Body of pancreas (tissue), 4 donors: Measurements from ENCODE around the gene FGD5. TPM values are rescaled to one million over a fixed set of nuclear protein-coding genes. Genes with fewer than 3 reads are reported as not detected.

Experiments used
- ATAC-seq: fragments of 150-250 bp; one replicate; pipeline ENCODE4 v1.9.1; 2016
- DNase-seq, 4 donors: peaks; one replicate each; pipeline ENCODE4 v3.0.0-alpha.2; 2019
- H3K27ac ChIP-seq, 4 donors: fragments of 200-600 bp; sonication (generic); 1 replicate in 3 of 4; 2 replicates in 1 of 4; pipeline versions ENCODE4 v1.5.1 to v1.6.1; 2016 to 2019; ENCODE audit warnings: mild to moderate bottlenecking in 1 of 4, mixed read lengths in 1 of 4, moderate library complexity in 1 of 4
- H3K27me3 ChIP-seq, 2 donors: fragments of 200-600 bp; sonication (generic); one replicate each; pipeline ENCODE4 v1.6.0; 2016; ENCODE audit warnings: mild to moderate bottlenecking in 1 of 2
- H3K36me3 ChIP-seq, 2 donors: fragments of 200-600 bp; sonication (generic); replicated peaks in 1 of 2; 2 replicates each; pipeline ENCODE4 v1.5.1; 2016; ENCODE audit warnings: low read depth in 2 of 2; ENCODE audit not compliant: insufficient read depth in 1 of 2
- H3K4me1 ChIP-seq: fragments of 200-600 bp; sonication (generic); one replicate; pipeline ENCODE4 v1.6.0; 2016
- H3K4me3 ChIP-seq, 2 donors: fragments of 200-600 bp; sonication (generic); 1 replicate in 1 of 2; 2 replicates in 1 of 2; pipeline ENCODE4 v1.5.1; 2016 to 2019
- H3K9me3 ChIP-seq, 3 donors: fragments of 200-600 bp; sonication (generic); 1 replicate in 2 of 3; 2 replicates in 1 of 3; pipeline ENCODE4 v1.5.1; 2016
- POLR2A ChIP-seq, 3 donors: fragments of 450-650 bp; IDR thresholded peaks; one replicate each; pipeline ENCODE4 v1.6.1; 2016; ENCODE audit warnings: antibody characterized with exemption in 3 of 3, mild to moderate bottlenecking in 2 of 3
- WGBS, 2 donors: methylation state at CpG; one replicate each; pipeline ENCODE4 v1.1.5; 2017; 5-methylcytosine and 5-hydroxymethylcytosine counted together
- intact Hi-C: fragments of 100-400 bp; cut with DNase I; formaldehyde crosslinking; loops from one replicate; pipeline ENCODE4 v1.15.1; 2023
- total RNA-seq, 2 donors: library from RNA; depleted of rRNA; stranded (reverse); fragments of >200 nt; gene quantifications; one replicate each; pipeline ENCODE4 v1.1.0, GENCODE V29; 2016
- TF ChIP-seq, protein P1 (sequence below), 7 experiments: fragments of 450-650 bp in 4 of 7; fragments of 200-600 bp in 3 of 7; sonication (generic) in 3 of 7; IDR thresholded peaks; one replicate each; pipeline ENCODE4 v1.5.1; 2016 to 2019; ENCODE audit warnings: antibody characterized with exemption in 7 of 7

Gene FGD5
- total RNA-seq, 2 donors from 2014 or later, result 4.9 to 7.8 TPM

DNA sequence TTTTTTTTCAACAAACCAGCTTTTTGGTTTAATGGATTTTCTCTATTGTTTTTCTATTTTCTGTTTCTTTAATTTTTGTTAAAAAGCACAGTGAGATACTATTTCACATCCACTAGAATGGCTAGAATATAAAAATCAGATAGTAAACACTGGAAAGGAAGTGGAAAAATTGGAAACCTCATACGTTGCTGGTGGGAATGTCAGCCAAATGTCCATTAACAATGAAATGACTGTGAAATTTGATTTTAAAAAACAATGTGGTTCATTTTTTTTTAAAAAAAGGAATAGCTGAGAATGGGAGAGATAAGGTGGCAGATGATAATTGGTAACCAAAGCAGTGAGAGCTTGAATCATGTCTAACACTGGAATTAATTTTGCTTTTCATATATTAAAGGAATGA is 148.5 kb downstream of the FGD5 start:
- intact Hi-C loops, result no loop called here
- H3K36me3 ChIP-seq, result no peaks in the 10 kb centered on the region
- 41 to 46% methylated on average over 1 of the region's 1 CpG for WGBS, 2 donors
- H3K27ac ChIP-seq, result no peak overlapping the region
- no peak overlapping the region for H3K4me3 ChIP-seq
- TF ChIP-seq, protein P1, sequence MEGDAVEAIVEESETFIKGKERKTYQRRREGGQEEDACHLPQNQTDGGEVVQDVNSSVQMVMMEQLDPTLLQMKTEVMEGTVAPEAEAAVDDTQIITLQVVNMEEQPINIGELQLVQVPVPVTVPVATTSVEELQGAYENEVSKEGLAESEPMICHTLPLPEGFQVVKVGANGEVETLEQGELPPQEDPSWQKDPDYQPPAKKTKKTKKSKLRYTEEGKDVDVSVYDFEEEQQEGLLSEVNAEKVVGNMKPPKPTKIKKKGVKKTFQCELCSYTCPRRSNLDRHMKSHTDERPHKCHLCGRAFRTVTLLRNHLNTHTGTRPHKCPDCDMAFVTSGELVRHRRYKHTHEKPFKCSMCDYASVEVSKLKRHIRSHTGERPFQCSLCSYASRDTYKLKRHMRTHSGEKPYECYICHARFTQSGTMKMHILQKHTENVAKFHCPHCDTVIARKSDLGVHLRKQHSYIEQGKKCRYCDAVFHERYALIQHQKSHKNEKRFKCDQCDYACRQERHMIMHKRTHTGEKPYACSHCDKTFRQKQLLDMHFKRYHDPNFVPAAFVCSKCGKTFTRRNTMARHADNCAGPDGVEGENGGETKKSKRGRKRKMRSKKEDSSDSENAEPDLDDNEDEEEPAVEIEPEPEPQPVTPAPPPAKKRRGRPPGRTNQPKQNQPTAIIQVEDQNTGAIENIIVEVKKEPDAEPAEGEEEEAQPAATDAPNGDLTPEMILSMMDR (IDR thresholded peaks at IDR 0.05), result no peak
- TF ChIP-seq POLR2A (IDR thresholded peaks at IDR 0.05), result no peak
- ATAC-seq (no peak), DNase-seq (no peak)
- no peaks in the 10 kb centered on the region for H3K4me1 ChIP-seq
- no peaks in the 10 kb centered on the region for H3K27me3 ChIP-seq
- no peaks in the 10 kb centered on the region for H3K9me3 ChIP-seq

DNA sequence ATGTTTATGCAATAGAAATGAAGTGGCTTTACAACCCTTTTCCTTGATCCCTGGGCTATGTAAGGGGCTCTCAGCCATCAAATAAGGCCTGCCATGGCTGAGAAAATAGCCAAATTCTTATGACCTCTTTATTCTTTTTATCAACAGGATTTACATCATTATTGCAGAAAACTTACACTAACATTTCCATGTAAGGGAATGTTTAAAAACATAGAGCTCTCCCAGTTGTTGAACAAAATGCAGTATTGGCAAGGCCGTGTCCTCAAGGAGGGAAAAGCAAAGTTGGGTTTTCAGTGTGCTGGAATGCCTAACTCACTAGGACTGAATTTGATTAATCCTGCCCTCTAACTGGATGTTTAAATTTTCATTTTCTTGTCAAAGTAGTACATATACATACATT is 150.9 kb downstream of the FGD5 start:
- intact Hi-C loops, result no loop called here
- DNase-seq (no peak), ATAC-seq (no peak)
- no peaks in the 10 kb centered on the region for H3K27me3 ChIP-seq
- 89 to 92% methylated on average over 1 of the region's 1 CpG for WGBS, 2 donors
- no peak overlapping the region for H3K27ac ChIP-seq
- no peaks in the 10 kb centered on the region for H3K9me3 ChIP-seq
- H3K36me3 ChIP-seq, result no peaks in the 10 kb centered on the region
- no peaks in the 10 kb centered on the region for H3K4me1 ChIP-seq
- TF ChIP-seq, protein P1 (IDR thresholded peaks at IDR 0.05), result no peak
- no peak for TF ChIP-seq POLR2A (IDR thresholded peaks at IDR 0.05)
- H3K4me3 ChIP-seq, result no peak overlapping the region

DNA sequence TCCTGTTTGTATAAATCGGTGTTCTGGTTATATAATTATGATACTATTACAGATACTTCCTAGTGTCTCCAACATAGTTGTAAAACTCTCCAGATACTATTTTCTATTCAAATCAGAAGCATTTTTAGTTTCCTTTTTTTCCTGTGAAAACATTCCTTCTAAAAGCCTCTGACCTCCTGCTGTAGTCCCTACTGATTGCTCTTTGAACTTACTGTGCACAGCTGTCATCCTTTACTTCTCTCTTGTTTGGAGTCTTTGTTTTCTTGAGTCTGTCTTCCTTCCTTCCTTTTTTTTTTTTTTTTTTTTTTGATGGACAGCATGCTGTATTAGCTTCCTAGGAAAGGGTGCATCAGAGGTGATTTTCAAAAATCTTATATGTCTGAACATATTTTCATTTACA is 157.6 kb downstream of the FGD5 start:
- Histone ChIP-seq H3K4me3 (no peak overlapping the region), H3K36me3 (no peaks in the 10 kb centered on the region), H3K27ac (no peak overlapping the region), H3K9me3 (no peaks in the 10 kb centered on the region), H3K4me1 (no peaks in the 10 kb centered on the region), H3K27me3 (no peaks in the 10 kb centered on the region)
- DNase-seq (no peak), ATAC-seq (no peak)
- WGBS, 2 donors, result 69 to 90% methylated on average over 1 of the region's 1 CpG
- TF ChIP-seq, protein P1 (IDR thresholded peaks at IDR 0.05), result no peak
- TF ChIP-seq POLR2A (IDR thresholded peaks at IDR 0.05), result no peak
- intact Hi-C loops, result no loop called here

DNA sequence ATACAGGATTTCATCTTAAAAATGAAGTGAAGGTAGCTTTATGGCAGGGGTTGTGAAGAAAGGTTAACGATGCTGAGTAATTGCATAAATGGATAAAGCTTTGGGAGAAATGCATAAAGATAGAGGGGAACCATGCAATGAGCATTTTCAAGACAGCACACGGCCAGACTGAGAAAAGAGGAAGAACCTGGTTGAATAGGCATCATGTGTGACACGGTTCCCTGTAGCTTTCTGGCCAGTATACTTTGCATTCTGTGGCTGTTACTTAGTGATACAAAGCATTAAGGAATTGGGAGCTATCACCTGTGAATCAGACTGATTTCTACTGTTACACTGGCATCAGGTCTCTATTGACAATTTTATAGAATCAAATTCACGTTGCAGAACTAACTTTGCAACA is 161.9 kb downstream of the FGD5 start:
- no peak overlapping the region for H3K27ac ChIP-seq
- no peak for DNase-seq
- H3K4me1 ChIP-seq, result no peaks in the 10 kb centered on the region
- 84 to 85% methylated on average over 4 of the region's 4 CpGs for WGBS, 2 donors
- H3K27me3 ChIP-seq, result no peaks in the 10 kb centered on the region
- intact Hi-C loops, result no loop called here
- H3K36me3 ChIP-seq, result no peaks in the 10 kb centered on the region
- H3K9me3 ChIP-seq, result no peaks in the 10 kb centered on the region
- no peak for TF ChIP-seq POLR2A (IDR thresholded peaks at IDR 0.05)
- TF ChIP-seq, protein P1 (IDR thresholded peaks at IDR 0.05), result no peak
- H3K4me3 ChIP-seq, result no peak overlapping the region
- ATAC-seq, result no peak

Other genes starting within 250 kb of the FGD5 start
- gene CCDC174, start 167.2 kb upstream of the FGD5 start, total RNA-seq, result 10 to 100 TPM; 11.2 to 17.8 TPM
- gene C3orf20, start 143.8 kb upstream of the FGD5 start, total RNA-seq, result not detected
- 10 to 100 TPM; 16.9 to 22.1 TPM for gene NR2C2, start 128.6 kb downstream of the FGD5 start, total RNA-seq
- gene MRPS25, start 246.4 kb downstream of the FGD5 start, total RNA-seq, result 10 to 100 TPM; 17.1 to 24.7 TPM